Endothelial cell of umbilical vein (primary cell): ENCODE results near the gene LMAN2. TPM values are rescaled to one million over a fixed set of nuclear protein-coding genes. Genes with fewer than 3 reads are reported as not detected.

ENCODE experiments used
- BruUV-seq: library from RNA; stranded (reverse); fragments of 400-500 nt; replicated peaks from 2 replicates; lab custom pipeline; 2021; lab: Mats Ljungman, UMichigan
- CTCF ChIA-PET: fragments of 300-600, 350-600 bp; sonication (Branson Sonifier 250); formaldehyde crosslinking; loops from one replicate; lab custom pipeline; 2021; ENCODE audit warnings: antibody characterized with exemption, inconsistent platforms; lab: Charles Lee
- POLR2A ChIA-PET: fragments of 300-600, 350-600 bp; sonication (Branson Sonifier 250); formaldehyde crosslinking; loops from one replicate; lab custom pipeline; 2021; ENCODE audit warnings: antibody characterized with exemption, inconsistent platforms; lab: Charles Lee
- DNase-seq: peaks from one replicate; pipeline ENCODE4 v3.0.0-alpha.2; 2011; ENCODE audit warnings: low read depth, low spot score
- FAIRE-seq: peaks from 2 replicates; lab custom pipeline; 2011; peaks lifted over from hg19 to GRCh38; lab: Jason Lieb, UNC
- H2AFZ ChIP-seq: 2 replicates; pipeline ENCODE4 v1.6.0; 2012; ENCODE audit warnings: low read depth, low read length, control low read depth, inconsistent platforms
- H3K27ac ChIP-seq: 2 replicates; pipeline ENCODE4 v1.5.1; 2011; ENCODE audit warnings: low read depth, mild to moderate bottlenecking, control low read depth, low read length, moderate library complexity; ENCODE audit not compliant: insufficient read depth
- H3K27me3 ChIP-seq, 2 experiments: 2 replicates each; pipeline versions ENCODE4 v1.6.0 to v1.6.1; 2011; ENCODE audit warnings: low read length in 2 of 2, mixed read lengths in 1 of 2; ENCODE audit not compliant: control insufficient read depth in 2 of 2, insufficient read depth in 2 of 2
- H3K36me3 ChIP-seq, 2 experiments: 2 replicates in 1 of 2; 3 replicates in 1 of 2; pipeline ENCODE4 v1.5.1; 2011; ENCODE audit warnings: low read length in 2 of 2, mild to moderate bottlenecking in 1 of 2, moderate library complexity in 1 of 2; ENCODE audit not compliant: control insufficient read depth in 2 of 2, insufficient read depth in 2 of 2; ENCODE audit errors: extremely low read depth in 1 of 2
- H3K4me1 ChIP-seq: 3 replicates; pipeline ENCODE4 v1.5.1; 2011; ENCODE audit warnings: mild to moderate bottlenecking, low read length; ENCODE audit not compliant: control insufficient read depth, insufficient read depth; ENCODE audit errors: extremely low read depth
- H3K4me2 ChIP-seq: 2 replicates; pipeline ENCODE4 v1.6.1; 2011; ENCODE audit warnings: low read length, control low read depth, mixed read lengths; ENCODE audit not compliant: insufficient read depth
- H3K4me3 ChIP-seq, 3 experiments: fragments of 200-600 bp in 1 of 3; sonication (generic), shearing (Covaris generic) in 1 of 3; replicated peaks in 1 of 3; 2 replicates each; pipeline ENCODE4 v1.5.1; 2011 to 2016; ENCODE audit warnings: control low read depth in 3 of 3, low read length in 3 of 3, mild to moderate bottlenecking in 2 of 3, inconsistent platforms in 1 of 3, low read depth in 1 of 3, moderate library complexity in 1 of 3; ENCODE audit not compliant: insufficient read depth in 1 of 3
- H3K79me2 ChIP-seq: 2 replicates; pipeline ENCODE4 v1.6.0; 2012; ENCODE audit warnings: low read length, inconsistent platforms; ENCODE audit not compliant: control insufficient read depth, insufficient read depth
- H3K9ac ChIP-seq: replicated peaks from 2 replicates; pipeline ENCODE3; 2011; ENCODE audit warnings: low read length, control low read depth; ENCODE audit not compliant: insufficient read depth; ENCODE audit errors: extremely low read depth
- H3K9me1 ChIP-seq: replicated peaks from 3 replicates; pipeline ENCODE4 v1.6.0; 2011; ENCODE audit warnings: mild to moderate bottlenecking, low read length; ENCODE audit not compliant: control insufficient read depth, insufficient read depth; ENCODE audit errors: extremely low read depth
- H3K9me3 ChIP-seq: replicated peaks from 2 replicates; pipeline ENCODE4 v1.5.1; 2012; ENCODE audit warnings: low read length, inconsistent platforms; ENCODE audit not compliant: control insufficient read depth, insufficient read depth
- H4K20me1 ChIP-seq: replicated peaks from 2 replicates; pipeline ENCODE3; 2011; ENCODE audit warnings: mild to moderate bottlenecking, low read length; ENCODE audit not compliant: control insufficient read depth, insufficient read depth; ENCODE audit errors: extremely low read depth
- FOS ChIP-seq: IDR thresholded peaks from 2 replicates; pipeline ENCODE4 v1.6.1; 2011; ENCODE audit warnings: mild to moderate bottlenecking, low read length, moderate library complexity, borderline replicate concordance; ENCODE audit not compliant: insufficient read depth
- GATA2 ChIP-seq: IDR thresholded peaks from 2 replicates; pipeline ENCODE4 v1.7.0; 2011; ENCODE audit warnings: low read depth, mild to moderate bottlenecking, moderate library complexity, mixed read lengths, low read length; ENCODE audit not compliant: insufficient read length, insufficient read depth
- MYC ChIP-seq: IDR thresholded peaks from one replicate; pipeline ENCODE4 v1.6.1; 2011; ENCODE audit warnings: mild to moderate bottlenecking, low read depth, low read length
- POLR2A ChIP-seq: IDR thresholded peaks from 2 replicates; pipeline ENCODE4 v1.6.1; 2012; ENCODE audit warnings: low read depth, mild to moderate bottlenecking, control low read depth, low read length
- POLR2AphosphoS5 ChIP-seq: IDR thresholded peaks from 2 replicates; pipeline ENCODE4 v1.6.1; 2012; ENCODE audit warnings: low read depth, mild to moderate bottlenecking, control low read depth, low read length, moderate library complexity; ENCODE audit not compliant: insufficient read depth
- dilution Hi-C: fragments of 300-500 bp; cut with MboI; formaldehyde crosslinking; loops from one replicate; pipeline ENCODE4 v1.15.0; 2019; ENCODE audit warnings: low sequenced_read_pairs; ENCODE audit not compliant: extremely low pct_ligation_motif_present
- intact Hi-C: fragments of 100-400 bp; cut with micrococcal nuclease; formaldehyde crosslinking; loops from one replicate; pipeline ENCODE4 v1.10.0; 2022
- polyA plus RNA-seq, 4 experiments: library from polyadenylated mRNA; depleted of rRNA in 3 of 4; stranded (reverse) in 3 of 4; unstranded in 1 of 4; fragments of >200 nt; gene quantifications; 2 replicates each; pipeline versions ENCODE4 v1.2.1 to v1.2.3, GENCODE V29; 2011 to 2012; ENCODE audit warnings: missing spikeins in 1 of 4
- total RNA-seq: library from RNA; stranded (reverse); gene quantifications from 2 replicates; pipeline ENCODE4 v1.2.3, GENCODE V29; 2021
- TF ChIP-seq, protein P1 (sequence below), 2 donors: IDR thresholded peaks; 1 replicate in 1 of 2; 2 replicates in 1 of 2; pipeline ENCODE4 v1.5.1; 2011; ENCODE audit warnings: low read length in 2 of 2, mild to moderate bottlenecking in 2 of 2, moderate library complexity in 2 of 2, control low read depth in 1 of 2, inconsistent platforms in 1 of 2, low read depth in 1 of 2; ENCODE audit not compliant: insufficient read depth in 1 of 2; ENCODE audit errors: extremely low read depth in 1 of 2
- TF ChIP-seq, protein P2 (sequence below): IDR thresholded peaks from 2 replicates; pipeline ENCODE4 v1.6.1; 2011; ENCODE audit not compliant: insufficient read depth, insufficient read length

Gene LMAN2
- total and polyA plus RNA-seq, 2 donors (not counting 3 experiments of a cell fraction or from before 2014, with no cell fraction given) = 151 to 370 TPM

DNA sequence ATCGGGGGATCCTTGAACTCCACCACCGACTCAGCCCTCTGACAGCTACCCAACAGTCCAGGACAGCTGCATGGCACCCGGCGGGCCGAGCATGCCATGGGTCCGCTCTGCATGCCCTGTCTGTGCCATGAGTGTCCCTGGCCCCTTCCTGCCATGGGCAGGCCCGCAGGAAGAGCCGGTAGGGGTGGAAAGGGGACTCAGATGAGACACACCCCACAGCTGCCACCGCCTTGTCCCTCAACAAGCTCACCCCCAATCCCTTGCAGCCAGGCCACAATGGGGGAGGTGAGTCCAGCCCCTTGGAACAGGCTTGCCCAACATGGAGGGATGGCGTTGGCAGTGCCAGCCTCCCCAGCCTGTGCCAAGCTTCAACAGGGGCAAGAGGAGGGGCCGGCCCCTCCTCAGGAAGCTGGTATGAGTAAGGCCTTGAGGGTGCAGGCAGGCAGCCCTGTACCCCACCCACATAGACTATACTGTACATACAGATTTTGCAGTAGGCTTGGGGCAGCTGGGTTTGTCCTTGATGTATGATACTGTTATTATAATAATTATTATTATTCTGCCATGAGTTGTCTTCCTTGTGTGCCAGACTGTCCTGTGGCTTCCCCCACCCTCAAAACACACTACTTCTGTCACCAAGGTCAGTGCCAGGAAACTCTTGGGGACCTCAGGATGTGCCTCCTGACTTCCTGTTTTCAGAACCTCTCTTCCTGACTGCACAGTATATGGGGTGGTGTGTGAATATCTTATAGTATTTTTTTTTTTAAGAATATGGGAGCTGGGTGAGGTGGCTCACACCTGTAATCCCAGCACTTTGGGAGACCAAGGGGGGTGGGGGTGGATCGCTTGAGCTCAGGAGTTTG is 20.8 kb upstream of the LMAN2 start:
- Histone ChIP-seq H3K9me3 (no peaks in the 10 kb centered on the region), H3K4me3 (no peak overlapping the region), H3K27ac (no peak overlapping the region), H3K79me2 (no peaks in the 10 kb centered on the region), H3K27me3 (no peaks in the 10 kb centered on the region), H4K20me1 (no peaks in the 10 kb centered on the region), H3K4me1 (peaks cover 19% of the 10 kb centered on the region), H3K4me2 (no peak overlapping the region), H3K36me3 (no peaks in the 10 kb centered on the region), H3K9ac (no peak overlapping the region), H2AFZ (no peak overlapping the region), H3K9me1 (no peaks in the 10 kb centered on the region)
- dilution Hi-C loops = no loop called here
- DNase-seq (no peak), FAIRE-seq (peak; percentile 40)
- TF ChIP-seq POLR2AphosphoS5 = no peak
- no peak for TF ChIP-seq GATA2
- TF ChIP-seq MYC = no peak
- TF ChIP-seq, protein P1, sequence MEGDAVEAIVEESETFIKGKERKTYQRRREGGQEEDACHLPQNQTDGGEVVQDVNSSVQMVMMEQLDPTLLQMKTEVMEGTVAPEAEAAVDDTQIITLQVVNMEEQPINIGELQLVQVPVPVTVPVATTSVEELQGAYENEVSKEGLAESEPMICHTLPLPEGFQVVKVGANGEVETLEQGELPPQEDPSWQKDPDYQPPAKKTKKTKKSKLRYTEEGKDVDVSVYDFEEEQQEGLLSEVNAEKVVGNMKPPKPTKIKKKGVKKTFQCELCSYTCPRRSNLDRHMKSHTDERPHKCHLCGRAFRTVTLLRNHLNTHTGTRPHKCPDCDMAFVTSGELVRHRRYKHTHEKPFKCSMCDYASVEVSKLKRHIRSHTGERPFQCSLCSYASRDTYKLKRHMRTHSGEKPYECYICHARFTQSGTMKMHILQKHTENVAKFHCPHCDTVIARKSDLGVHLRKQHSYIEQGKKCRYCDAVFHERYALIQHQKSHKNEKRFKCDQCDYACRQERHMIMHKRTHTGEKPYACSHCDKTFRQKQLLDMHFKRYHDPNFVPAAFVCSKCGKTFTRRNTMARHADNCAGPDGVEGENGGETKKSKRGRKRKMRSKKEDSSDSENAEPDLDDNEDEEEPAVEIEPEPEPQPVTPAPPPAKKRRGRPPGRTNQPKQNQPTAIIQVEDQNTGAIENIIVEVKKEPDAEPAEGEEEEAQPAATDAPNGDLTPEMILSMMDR (IDR thresholded peaks at IDR 0.05; ENCODE audit: extremely low read depth in 1 of 2, insufficient read depth in 1 of 2, low read depth in 1 of 2, low read length in 2 of 2) = no peak
- no peak for TF ChIP-seq POLR2A
- no peak for TF ChIP-seq FOS
- TF ChIP-seq, protein P2, sequence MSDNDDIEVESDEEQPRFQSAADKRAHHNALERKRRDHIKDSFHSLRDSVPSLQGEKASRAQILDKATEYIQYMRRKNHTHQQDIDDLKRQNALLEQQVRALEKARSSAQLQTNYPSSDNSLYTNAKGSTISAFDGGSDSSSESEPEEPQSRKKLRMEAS = no peak
- ChIA-PET CTCF (interaction anchor here (1.1 to 5.8 kb wide), 11 partner anchors 7 to 260 kb away, joined by 3 to 64 read pairs (median 8); partner anchors contain the start of gene SLC34A1), POLR2A (interaction anchor here (0.9 kb wide), 1 partner anchor 62 kb away, joined by 3 read pairs; no protein-coding TSS in a partner anchor)
- BruUV-seq = no TSS peak
- intact Hi-C loops = no loop called here
